ENCODE results near the gene UCN3. TPM values are rescaled to one million over a fixed set of nuclear protein-coding genes. Genes with fewer than 3 reads are reported as not detected.
"Not testable (repeated sequence)": the region's sequence is repeated elsewhere in the genome, so short reads cannot be mapped to it uniquely, and the experiment has no call there.

The UCN3 gene
- polyA plus RNA-seq, 1 of the 3 experiments (the other 2 are of a cell fraction), result not detected

DNA sequence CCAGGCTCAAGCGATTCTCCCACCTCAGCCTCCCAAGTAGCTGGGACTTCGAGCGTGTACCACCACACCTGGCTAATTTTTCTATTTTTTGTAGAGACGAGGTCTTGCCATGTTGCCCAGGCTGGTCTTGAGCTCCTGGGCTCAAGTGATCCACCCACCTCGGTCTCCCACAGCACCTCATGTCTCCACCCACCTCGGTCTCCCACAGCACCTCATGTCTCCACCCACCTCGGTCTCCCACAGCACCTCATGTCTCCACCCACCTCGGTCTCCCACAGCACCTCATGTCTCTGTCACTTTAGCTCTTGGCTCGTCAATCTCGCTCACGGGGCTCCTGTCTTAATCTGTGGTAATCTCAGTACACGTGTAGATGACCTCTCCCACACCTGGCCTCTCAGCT lies 15.6 kb downstream of the UCN3 start:
- H3F3A ChIP-seq (replicated peaks; ENCODE audit: insufficient read depth); H3K4me1 ChIP-seq (ENCODE audit: control insufficient read depth in 1 of 2, insufficient read depth in 2 of 2, low read depth in 1 of 2, low read length in 1 of 2); H4K20me1 ChIP-seq (ENCODE audit: insufficient read depth); H3K27me3 ChIP-seq (ENCODE audit: insufficient read depth); H3K9me3 ChIP-seq; H3K9me2 ChIP-seq; POLR2A ChIA-PET; DNase-seq; H3K79me2 ChIP-seq (ENCODE audit: insufficient read depth); H3K4me2 ChIP-seq; H3K4me3 ChIP-seq (ENCODE audit: low read depth in 2 of 2, low read length in 1 of 2); H3K27ac ChIP-seq (ENCODE audit: low read depth in 2 of 2, low read length in 1 of 2); H3K9ac ChIP-seq; H3K36me3 ChIP-seq (replicated peaks in 1 of 2; ENCODE audit: control insufficient read depth in 1 of 2, insufficient read depth in 2 of 2, low read length in 1 of 2); H2AFZ ChIP-seq (ENCODE audit: low read depth): not testable (repeated sequence)
- WGBS (ENCODE audit: low lambda C conversion rate), result 48% methylated on average over 12 of the region's 12 CpGs
- CTCF ChIA-PET, result interaction anchor here (0.6 to 1.6 kb wide), 3 partner anchors 53 to 242 kb away, joined by 3 to 7 read pairs (median 4); no protein-coding TSS in a partner anchor

DNA sequence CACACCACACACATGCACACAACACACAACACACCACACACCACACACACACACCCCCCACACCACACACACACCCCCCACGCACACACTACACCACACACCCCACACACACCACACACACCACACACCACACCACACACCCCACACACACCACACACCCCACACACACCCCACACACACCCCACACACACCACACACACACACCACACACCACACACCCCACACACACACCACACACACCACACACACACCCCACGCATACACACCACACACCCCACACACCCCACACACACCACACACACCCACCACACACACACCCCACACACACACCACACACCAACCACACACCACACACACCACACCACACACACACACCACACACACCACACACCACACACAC lies 16.4 kb downstream of the UCN3 start:
- no peaks in the 10 kb centered on the region for H3K4me1 ChIP-seq (ENCODE audit: control insufficient read depth in 1 of 2, insufficient read depth in 2 of 2, low read depth in 1 of 2, low read length in 1 of 2)
- no peaks in the 10 kb centered on the region for H3K9me3 ChIP-seq
- H4K20me1 ChIP-seq (ENCODE audit: insufficient read depth), result no peaks in the 10 kb centered on the region
- H3K4me3 ChIP-seq (ENCODE audit: low read depth in 2 of 2, low read length in 1 of 2), result no peak overlapping the region
- no peaks in the 10 kb centered on the region for H3K79me2 ChIP-seq (ENCODE audit: insufficient read depth)
- 86% methylated on average over 2 of the region's 2 CpGs for WGBS (ENCODE audit: low lambda C conversion rate)
- TF ChIP-seq, protein P1, sequence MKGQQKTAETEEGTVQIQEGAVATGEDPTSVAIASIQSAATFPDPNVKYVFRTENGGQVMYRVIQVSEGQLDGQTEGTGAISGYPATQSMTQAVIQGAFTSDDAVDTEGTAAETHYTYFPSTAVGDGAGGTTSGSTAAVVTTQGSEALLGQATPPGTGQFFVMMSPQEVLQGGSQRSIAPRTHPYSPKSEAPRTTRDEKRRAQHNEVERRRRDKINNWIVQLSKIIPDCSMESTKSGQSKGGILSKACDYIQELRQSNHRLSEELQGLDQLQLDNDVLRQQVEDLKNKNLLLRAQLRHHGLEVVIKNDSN (IDR thresholded peaks at IDR 0.05; ENCODE audit: borderline replicate concordance, low read depth), result no peak
- TF ChIP-seq MEF2A (IDR thresholded peaks at IDR 0.05; ENCODE audit: borderline replicate concordance, low read depth), result no peak
- no peak for TF ChIP-seq TEAD4 (IDR thresholded peaks at IDR 0.05; ENCODE audit: borderline replicate concordance, insufficient read depth)
- TF ChIP-seq, protein P2, sequence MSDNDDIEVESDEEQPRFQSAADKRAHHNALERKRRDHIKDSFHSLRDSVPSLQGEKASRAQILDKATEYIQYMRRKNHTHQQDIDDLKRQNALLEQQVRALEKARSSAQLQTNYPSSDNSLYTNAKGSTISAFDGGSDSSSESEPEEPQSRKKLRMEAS (IDR thresholded peaks at IDR 0.05; ENCODE audit: low read depth), result no peak
- TF ChIP-seq CHD2 (IDR thresholded peaks at IDR 0.05; ENCODE audit: low read length, partially characterized antibody), result no peak
- TF ChIP-seq RCOR1 (IDR thresholded peaks at IDR 0.05; ENCODE audit: low read length), result no peak
- TF ChIP-seq FOXJ3 (CRISPR knock-in tag; IDR thresholded peaks at IDR 0.05), result no peak
- no peak for TF ChIP-seq RAD21 (IDR thresholded peaks at IDR 0.05; ENCODE audit: low read length)
- TF ChIP-seq, protein P3, sequence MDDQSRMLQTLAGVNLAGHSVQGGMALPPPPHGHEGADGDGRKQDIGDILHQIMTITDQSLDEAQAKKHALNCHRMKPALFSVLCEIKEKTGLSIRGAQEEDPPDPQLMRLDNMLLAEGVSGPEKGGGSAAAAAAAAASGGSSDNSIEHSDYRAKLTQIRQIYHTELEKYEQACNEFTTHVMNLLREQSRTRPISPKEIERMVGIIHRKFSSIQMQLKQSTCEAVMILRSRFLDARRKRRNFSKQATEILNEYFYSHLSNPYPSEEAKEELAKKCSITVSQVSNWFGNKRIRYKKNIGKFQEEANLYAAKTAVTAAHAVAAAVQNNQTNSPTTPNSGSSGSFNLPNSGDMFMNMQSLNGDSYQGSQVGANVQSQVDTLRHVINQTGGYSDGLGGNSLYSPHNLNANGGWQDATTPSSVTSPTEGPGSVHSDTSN (IDR thresholded peaks at IDR 0.05), result no peak
- TF ChIP-seq RXRA (IDR thresholded peaks at IDR 0.05; ENCODE audit: borderline replicate concordance, low read depth), result no peak
- TF ChIP-seq GABPA (IDR thresholded peaks at IDR 0.05; ENCODE audit: low read depth), result no peak
- TF ChIP-seq, protein P4, sequence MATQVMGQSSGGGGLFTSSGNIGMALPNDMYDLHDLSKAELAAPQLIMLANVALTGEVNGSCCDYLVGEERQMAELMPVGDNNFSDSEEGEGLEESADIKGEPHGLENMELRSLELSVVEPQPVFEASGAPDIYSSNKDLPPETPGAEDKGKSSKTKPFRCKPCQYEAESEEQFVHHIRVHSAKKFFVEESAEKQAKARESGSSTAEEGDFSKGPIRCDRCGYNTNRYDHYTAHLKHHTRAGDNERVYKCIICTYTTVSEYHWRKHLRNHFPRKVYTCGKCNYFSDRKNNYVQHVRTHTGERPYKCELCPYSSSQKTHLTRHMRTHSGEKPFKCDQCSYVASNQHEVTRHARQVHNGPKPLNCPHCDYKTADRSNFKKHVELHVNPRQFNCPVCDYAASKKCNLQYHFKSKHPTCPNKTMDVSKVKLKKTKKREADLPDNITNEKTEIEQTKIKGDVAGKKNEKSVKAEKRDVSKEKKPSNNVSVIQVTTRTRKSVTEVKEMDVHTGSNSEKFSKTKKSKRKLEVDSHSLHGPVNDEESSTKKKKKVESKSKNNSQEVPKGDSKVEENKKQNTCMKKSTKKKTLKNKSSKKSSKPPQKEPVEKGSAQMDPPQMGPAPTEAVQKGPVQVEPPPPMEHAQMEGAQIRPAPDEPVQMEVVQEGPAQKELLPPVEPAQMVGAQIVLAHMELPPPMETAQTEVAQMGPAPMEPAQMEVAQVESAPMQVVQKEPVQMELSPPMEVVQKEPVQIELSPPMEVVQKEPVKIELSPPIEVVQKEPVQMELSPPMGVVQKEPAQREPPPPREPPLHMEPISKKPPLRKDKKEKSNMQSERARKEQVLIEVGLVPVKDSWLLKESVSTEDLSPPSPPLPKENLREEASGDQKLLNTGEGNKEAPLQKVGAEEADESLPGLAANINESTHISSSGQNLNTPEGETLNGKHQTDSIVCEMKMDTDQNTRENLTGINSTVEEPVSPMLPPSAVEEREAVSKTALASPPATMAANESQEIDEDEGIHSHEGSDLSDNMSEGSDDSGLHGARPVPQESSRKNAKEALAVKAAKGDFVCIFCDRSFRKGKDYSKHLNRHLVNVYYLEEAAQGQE (IDR thresholded peaks at IDR 0.05; ENCODE audit: low read depth, low read length), result no peak
- no peak for TF ChIP-seq JUND (IDR thresholded peaks at IDR 0.05)
- TF ChIP-seq NRF1 (IDR thresholded peaks at IDR 0.05; ENCODE audit: low read depth, low read length), result no peak
- TF ChIP-seq, protein P5, sequence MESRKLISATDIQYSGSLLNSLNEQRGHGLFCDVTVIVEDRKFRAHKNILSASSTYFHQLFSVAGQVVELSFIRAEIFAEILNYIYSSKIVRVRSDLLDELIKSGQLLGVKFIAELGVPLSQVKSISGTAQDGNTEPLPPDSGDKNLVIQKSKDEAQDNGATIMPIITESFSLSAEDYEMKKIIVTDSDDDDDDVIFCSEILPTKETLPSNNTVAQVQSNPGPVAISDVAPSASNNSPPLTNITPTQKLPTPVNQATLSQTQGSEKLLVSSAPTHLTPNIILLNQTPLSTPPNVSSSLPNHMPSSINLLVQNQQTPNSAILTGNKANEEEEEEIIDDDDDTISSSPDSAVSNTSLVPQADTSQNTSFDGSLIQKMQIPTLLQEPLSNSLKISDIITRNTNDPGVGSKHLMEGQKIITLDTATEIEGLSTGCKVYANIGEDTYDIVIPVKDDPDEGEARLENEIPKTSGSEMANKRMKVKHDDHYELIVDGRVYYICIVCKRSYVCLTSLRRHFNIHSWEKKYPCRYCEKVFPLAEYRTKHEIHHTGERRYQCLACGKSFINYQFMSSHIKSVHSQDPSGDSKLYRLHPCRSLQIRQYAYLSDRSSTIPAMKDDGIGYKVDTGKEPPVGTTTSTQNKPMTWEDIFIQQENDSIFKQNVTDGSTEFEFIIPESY (IDR thresholded peaks at IDR 0.05; ENCODE audit: borderline replicate concordance, low read depth), result no peak
- no peak overlapping the region for H2AFZ ChIP-seq (ENCODE audit: low read depth)
- POLR2A ChIA-PET, result no interaction called here
- H3K9ac ChIP-seq, result no peak overlapping the region
- H3F3A ChIP-seq (replicated peaks; ENCODE audit: insufficient read depth), result no peaks in the 10 kb centered on the region
- H3K27ac ChIP-seq (ENCODE audit: low read depth in 2 of 2, low read length in 1 of 2), result no peak overlapping the region
- CTCF ChIA-PET, result interaction anchor here (1.6 kb wide), 1 partner anchor 53 kb away, joined by 7 read pairs; no protein-coding TSS in a partner anchor
- H3K27me3 ChIP-seq (ENCODE audit: insufficient read depth), result no peaks in the 10 kb centered on the region; the same call in 1 of the 2 replicates
- no peak for DNase-seq
- peaks cover 2% of the 10 kb centered on the region; the same call in 1 of the 2 replicates for H3K9me2 ChIP-seq
- no peak overlapping the region for H3K4me2 ChIP-seq
- H3K36me3 ChIP-seq (replicated peaks in 1 of 2; ENCODE audit: control insufficient read depth in 1 of 2, insufficient read depth in 2 of 2, low read length in 1 of 2), result no peaks in the 10 kb centered on the region

Data from SK-N-SH (cell line).